DOHH2 (cell line): ENCODE results near the gene SLC66A2.

Experiments used
- H3F3A ChIP-seq: fragments of 200-600 bp; sonication (generic), shearing (Covaris generic); 2 replicates; pipeline ENCODE4 v1.6.0; 2016; ENCODE audit warnings: antibody characterized with exemption, mild to moderate bottlenecking; ENCODE audit not compliant: control insufficient read depth, insufficient read depth
- H3K27ac ChIP-seq: fragments of 200-600 bp; sonication (generic); 2 replicates; pipeline ENCODE4 v1.5.1; 2014; ENCODE audit warnings: low read depth, mild to moderate bottlenecking, low read length, moderate library complexity
- H3K27me3 ChIP-seq: fragments of 200-600 bp; sonication (generic); 2 replicates; pipeline ENCODE4 v1.6.1; 2014; ENCODE audit warnings: mild to moderate bottlenecking, low read length, mixed read lengths; ENCODE audit not compliant: control insufficient read depth
- H3K36me3 ChIP-seq: fragments of 200-600 bp; sonication (generic); 2 replicates; pipeline ENCODE4 v1.6.1; 2014; ENCODE audit warnings: mild to moderate bottlenecking, low read length, moderate library complexity, mixed read lengths; ENCODE audit not compliant: control insufficient read depth
- H3K4me1 ChIP-seq: fragments of 200-600 bp; sonication (generic); 2 replicates; pipeline ENCODE4 v1.6.1; 2014; ENCODE audit warnings: mild to moderate bottlenecking, low read length, mixed read lengths; ENCODE audit not compliant: control insufficient read depth
- H3K4me2 ChIP-seq: fragments of 200-600 bp; sonication (generic); 2 replicates; pipeline ENCODE4 v1.6.0; 2014; ENCODE audit warnings: mild to moderate bottlenecking, low read length, moderate library complexity
- H3K4me3 ChIP-seq: fragments of 200-600 bp; sonication (generic); 2 replicates; pipeline ENCODE4 v1.5.1; 2014; ENCODE audit warnings: mild to moderate bottlenecking, low read length, mixed read lengths
- H3K79me2 ChIP-seq: fragments of 200-600 bp; sonication (generic); 2 replicates; pipeline ENCODE4 v1.6.1; 2014; ENCODE audit warnings: mild to moderate bottlenecking, low read length, mixed read lengths; ENCODE audit not compliant: control insufficient read depth
- H3K9me2 ChIP-seq: fragments of 200-600 bp; sonication (generic); replicated peaks from 2 replicates; pipeline ENCODE4 v1.6.1; 2014; ENCODE audit warnings: mild to moderate bottlenecking, low read length, mixed read lengths; ENCODE audit not compliant: control insufficient read depth
- H3K9me3 ChIP-seq: fragments of 200-600 bp; sonication (generic); 2 replicates; pipeline ENCODE4 v1.6.1; 2014; ENCODE audit warnings: antibody characterized with exemption, low read length, mixed read lengths; ENCODE audit not compliant: control insufficient read depth, insufficient read depth
- H4K20me1 ChIP-seq: fragments of 200-600 bp; sonication (generic); 2 replicates; pipeline ENCODE4 v1.6.0; 2014; ENCODE audit warnings: low read depth, mild to moderate bottlenecking, antibody characterized with exemption, low read length, moderate library complexity; ENCODE audit not compliant: control insufficient read depth, insufficient read depth
- EZH2phosphoT487 ChIP-seq: fragments of 200-600 bp; sonication (generic); IDR thresholded peaks from 2 replicates; pipeline ENCODE4 v1.6.1; 2017; ENCODE audit warnings: borderline replicate concordance, mild to moderate bottlenecking, antibody characterized with exemption, low read length, moderate library complexity, mixed read lengths
- TF ChIP-seq, protein P1 (sequence below): fragments of 200-600 bp; sonication (generic); IDR thresholded peaks from one replicate; pipeline ENCODE4 v1.5.1; 2014; ENCODE audit warnings: antibody characterized with exemption, mild to moderate bottlenecking, low read depth, low read length; ENCODE audit not compliant: poor library complexity, severe bottlenecking

The SLC66A2 gene

DNA sequence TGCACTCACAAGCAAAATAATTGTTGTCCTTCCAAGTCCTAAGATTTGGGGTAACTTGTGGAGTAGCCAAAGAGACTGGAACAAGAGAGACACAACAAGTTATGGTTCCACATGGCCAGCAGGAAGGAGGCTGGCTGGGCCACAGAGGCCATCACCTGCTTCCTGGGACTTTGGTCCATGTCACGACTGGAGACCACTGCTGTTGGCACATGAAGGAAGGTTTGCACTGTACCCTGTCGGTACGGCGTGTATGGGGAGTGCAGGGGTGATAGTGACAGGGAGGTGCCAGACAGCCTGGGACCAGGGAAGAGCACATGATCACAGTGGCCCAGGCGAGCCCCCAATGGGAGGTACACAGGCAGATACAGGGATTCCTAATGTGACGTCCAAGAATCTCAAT lies 15.5 kb downstream of the SLC66A2 start:
- peaks cover 68% of the 10 kb centered on the region for H3K36me3 ChIP-seq
- peaks cover 5% of the 10 kb centered on the region for H4K20me1 ChIP-seq
- H3K4me1 ChIP-seq = no peaks in the 10 kb centered on the region
- peaks cover 90% of the 10 kb centered on the region for H3K79me2 ChIP-seq
- H3F3A ChIP-seq = no peaks in the 10 kb centered on the region
- H3K9me2 ChIP-seq = no peaks in the 10 kb centered on the region
- no peak overlapping the region for H3K4me2 ChIP-seq
- no peak overlapping the region for H3K4me3 ChIP-seq
- no peak overlapping the region for H3K27ac ChIP-seq
- peaks cover 10% of the 10 kb centered on the region; the same call in 1 of the 2 replicates for H3K9me3 ChIP-seq
- H3K27me3 ChIP-seq = no peaks in the 10 kb centered on the region
- TF ChIP-seq, protein P1, sequence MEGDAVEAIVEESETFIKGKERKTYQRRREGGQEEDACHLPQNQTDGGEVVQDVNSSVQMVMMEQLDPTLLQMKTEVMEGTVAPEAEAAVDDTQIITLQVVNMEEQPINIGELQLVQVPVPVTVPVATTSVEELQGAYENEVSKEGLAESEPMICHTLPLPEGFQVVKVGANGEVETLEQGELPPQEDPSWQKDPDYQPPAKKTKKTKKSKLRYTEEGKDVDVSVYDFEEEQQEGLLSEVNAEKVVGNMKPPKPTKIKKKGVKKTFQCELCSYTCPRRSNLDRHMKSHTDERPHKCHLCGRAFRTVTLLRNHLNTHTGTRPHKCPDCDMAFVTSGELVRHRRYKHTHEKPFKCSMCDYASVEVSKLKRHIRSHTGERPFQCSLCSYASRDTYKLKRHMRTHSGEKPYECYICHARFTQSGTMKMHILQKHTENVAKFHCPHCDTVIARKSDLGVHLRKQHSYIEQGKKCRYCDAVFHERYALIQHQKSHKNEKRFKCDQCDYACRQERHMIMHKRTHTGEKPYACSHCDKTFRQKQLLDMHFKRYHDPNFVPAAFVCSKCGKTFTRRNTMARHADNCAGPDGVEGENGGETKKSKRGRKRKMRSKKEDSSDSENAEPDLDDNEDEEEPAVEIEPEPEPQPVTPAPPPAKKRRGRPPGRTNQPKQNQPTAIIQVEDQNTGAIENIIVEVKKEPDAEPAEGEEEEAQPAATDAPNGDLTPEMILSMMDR = no peak
- TF ChIP-seq EZH2phosphoT487 = no peak

DNA sequence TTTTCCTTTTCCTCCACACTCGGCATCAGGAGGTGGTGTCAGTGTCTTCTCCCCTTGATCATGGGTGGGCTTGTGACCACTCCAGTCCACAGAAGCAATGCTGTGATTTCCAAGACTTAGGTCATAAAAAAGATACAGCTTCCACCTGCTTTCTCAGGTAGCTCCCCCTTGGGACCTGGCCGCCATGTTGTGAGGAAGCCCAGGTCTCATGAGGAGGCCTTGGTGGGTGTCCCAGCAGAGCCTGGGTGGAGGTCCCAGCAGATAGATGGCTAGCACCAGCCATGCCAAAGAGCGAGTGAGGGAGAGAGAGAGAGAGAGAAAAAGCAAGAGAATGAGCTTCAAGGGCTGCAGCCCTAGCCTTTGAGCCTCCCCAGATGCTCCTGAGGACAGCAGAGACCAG lies 16.0 kb downstream of the SLC66A2 start:
- Histone ChIP-seq H3K79me2 (peaks cover 86% of the 10 kb centered on the region), H3K36me3 (peaks cover 66% of the 10 kb centered on the region)

DNA sequence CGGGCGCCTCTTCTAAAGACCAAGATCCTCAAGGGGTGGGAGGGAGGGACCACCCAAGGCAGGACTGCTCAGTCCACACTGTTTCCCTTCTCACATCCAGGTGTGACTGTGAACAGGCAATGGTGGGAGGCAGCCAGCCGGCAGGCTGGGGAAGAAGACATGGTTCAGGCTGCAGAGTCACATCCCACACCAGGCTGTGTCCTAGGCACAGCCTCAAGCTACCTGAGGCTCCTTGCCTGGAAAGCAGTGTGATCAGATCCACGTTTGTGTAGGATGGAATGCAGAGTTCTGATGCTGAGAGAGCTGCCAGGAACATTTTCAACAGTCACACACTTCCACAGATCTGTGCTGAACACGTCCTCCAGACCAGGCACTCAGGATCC lies 16.4 kb downstream of the SLC66A2 start:
- no peak for TF ChIP-seq EZH2phosphoT487
- TF ChIP-seq, protein P1 = no peak
- Histone ChIP-seq H3K9me3 (peaks cover 14% of the 10 kb centered on the region), H3K9me2 (no peaks in the 10 kb centered on the region), H4K20me1 (peaks cover 5% of the 10 kb centered on the region; the same call in 1 of the 2 replicates), H3K4me2 (no peak overlapping the region), H3F3A (no peaks in the 10 kb centered on the region), H3K27ac (no peak overlapping the region), H3K4me1 (no peaks in the 10 kb centered on the region), H3K4me3 (no peak overlapping the region), H3K27me3 (no peaks in the 10 kb centered on the region), H3K79me2 (peaks cover 86% of the 10 kb centered on the region), H3K36me3 (peaks cover 66% of the 10 kb centered on the region)

More for the DNA sequence above, 16.0 kb downstream of the SLC66A2 start:
- Histone ChIP-seq H3K4me3 (no peak overlapping the region), H3F3A (no peaks in the 10 kb centered on the region), H3K4me1 (no peaks in the 10 kb centered on the region), H4K20me1 (peaks cover 5% of the 10 kb centered on the region; the same call in 1 of the 2 replicates), H3K27ac (no peak overlapping the region), H3K27me3 (no peaks in the 10 kb centered on the region), H3K9me3 (peaks cover 10% of the 10 kb centered on the region; the same call in 1 of the 2 replicates), H3K9me2 (no peaks in the 10 kb centered on the region), H3K4me2 (no peak overlapping the region)
- TF ChIP-seq, protein P1 = no peak
- TF ChIP-seq EZH2phosphoT487 = no peak
